NCI-H446 treated with DMSO at 0.1 percent for 48 hours (cell line): Measurements from ENCODE around the gene TBCEL.
"Not testable (repeated sequence)": the region's sequence is repeated elsewhere in the genome, so short reads cannot be mapped to it uniquely, and the experiment has no call there.

Experiments
- DNase-seq: peaks from one replicate; lab custom pipeline; 2025; lab: John Stamatoyannopoulos, UW

TBCEL gene, protein sequence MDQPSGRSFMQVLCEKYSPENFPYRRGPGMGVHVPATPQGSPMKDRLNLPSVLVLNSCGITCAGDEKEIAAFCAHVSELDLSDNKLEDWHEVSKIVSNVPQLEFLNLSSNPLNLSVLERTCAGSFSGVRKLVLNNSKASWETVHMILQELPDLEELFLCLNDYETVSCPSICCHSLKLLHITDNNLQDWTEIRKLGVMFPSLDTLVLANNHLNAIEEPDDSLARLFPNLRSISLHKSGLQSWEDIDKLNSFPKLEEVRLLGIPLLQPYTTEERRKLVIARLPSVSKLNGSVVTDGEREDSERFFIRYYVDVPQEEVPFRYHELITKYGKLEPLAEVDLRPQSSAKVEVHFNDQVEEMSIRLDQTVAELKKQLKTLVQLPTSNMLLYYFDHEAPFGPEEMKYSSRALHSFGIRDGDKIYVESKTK

DNA sequence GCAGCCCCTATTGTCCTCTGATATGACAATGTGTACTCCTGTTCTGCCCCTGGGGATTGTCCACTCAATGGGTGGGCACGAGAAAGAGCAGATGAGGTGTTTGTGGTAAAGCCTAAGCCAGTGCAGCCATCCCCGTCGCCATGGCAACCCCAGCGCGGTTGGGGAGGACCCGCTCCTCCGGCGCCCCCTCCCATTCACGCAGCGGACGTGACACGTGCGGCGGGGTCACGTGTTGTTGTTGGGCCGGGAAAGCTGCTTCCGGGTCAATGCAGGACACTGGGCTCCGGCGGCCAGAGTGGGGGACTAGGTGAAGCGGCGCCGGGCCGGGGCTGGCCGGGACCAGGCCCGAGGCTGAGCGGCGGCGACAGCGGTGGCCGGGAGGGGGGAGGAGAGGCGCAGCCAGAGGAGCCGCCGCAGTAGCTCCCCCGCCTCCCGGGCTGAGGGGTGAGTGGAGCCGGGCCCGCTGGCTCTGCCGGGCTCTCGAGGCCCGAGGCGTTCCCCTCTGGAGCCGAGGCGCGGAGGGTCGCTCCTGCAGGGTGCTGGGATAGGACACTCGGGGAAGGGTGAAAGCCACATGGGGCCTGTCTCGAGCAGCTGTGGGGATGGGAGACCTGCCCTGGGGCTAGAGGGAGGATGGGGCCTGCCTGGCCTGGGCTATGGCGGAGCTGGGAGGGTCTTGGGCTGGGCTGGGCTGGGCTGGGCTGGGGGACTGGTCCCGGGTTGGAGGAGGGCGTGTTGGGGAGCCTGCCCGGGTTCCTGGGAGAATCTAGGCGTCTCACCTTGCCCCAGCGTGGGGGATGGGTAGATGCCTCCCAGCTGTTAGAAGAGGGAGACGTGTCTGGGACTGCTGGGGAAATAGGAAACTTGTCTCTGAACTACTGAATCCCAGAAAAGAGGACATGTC, at the start of gene TBCEL:
Gene TBCEL (plus strand): TSS at position 255 of the 904 bp plus-strand sequence. CDS start 21,589 bp downstream, outside the sequence.
- DNase-seq: peak; percentile 72

DNA sequence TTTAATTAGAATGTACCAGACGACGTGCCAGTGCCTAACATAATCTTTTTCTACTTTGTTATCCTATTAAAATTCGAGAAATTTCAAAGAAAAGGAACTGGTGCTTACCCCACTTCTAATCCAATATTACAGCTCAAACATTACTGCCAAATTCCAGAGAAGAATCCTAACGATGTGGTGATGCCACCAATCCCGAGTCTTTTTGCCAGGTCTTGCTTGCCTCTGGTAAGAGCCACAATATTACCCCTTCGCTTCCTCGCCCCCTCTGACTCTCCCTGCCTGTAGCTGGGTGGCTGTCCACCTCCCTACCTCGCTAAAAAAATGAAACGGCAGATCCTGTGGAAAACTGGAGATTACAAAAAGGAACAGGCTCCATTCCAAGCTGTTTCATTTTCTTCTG, 49.4 kb upstream of the TBCEL start:
- peak; percentile 5 for DNase-seq

DNA sequence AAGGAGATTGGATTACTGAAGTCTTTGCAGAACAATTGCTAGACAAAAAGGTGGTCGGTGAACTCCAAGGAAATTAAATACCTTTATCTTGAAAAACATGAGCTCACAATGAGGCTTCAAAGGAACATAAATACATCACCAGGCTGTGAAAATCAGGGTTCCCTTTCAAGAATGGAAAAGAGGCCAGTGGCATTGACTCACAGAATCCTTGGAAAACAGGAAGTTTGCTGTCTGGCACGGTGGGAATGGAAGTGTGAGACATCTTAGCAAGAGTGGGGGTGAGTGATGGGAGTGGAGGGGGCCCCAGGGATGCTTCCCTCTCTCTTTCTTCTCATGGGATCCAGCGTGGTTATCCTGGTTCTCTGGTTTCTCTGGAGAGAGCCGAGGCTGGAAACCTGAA, 48.9 kb upstream of the TBCEL start:
- no peak for DNase-seq

DNA sequence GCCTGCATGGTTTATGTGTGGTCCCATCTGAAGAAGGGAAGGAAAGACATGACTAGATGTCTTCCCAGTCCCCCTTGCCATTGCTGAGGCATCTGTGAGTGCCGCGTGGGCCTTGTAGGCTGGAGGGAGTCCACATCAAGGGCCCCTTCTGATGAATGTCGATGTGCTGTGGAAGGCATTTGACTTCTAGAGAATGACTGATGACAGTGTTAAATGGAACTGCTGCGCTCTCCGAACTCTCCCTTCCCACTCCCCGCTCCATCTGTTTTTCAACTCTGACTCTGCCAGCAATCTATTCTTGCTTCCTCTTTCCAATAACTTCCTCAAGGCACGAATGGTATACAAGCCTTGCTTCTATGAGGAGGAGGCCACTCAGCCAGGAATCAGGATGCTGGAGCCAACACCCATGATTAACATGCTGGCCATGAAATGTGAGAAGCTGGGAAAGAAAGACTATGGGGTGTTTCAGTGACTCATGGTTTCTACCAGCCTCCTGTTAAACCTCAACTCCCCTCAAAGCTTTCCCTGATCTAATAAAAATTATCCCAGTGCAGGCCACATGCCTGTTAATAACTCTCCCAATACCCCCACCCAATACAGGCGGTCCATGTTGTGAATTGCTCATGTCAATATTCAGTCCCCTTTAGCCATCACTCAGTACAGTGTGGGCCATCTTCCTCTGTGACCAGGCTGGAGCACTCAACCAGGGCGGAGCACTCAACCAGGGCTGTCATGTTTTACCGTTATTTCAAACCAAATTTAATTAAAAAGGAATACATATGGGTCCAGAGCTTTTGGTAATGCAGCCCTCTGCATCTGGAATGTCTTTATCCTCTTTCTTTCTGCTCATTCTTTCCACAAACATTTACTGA, 46.4 kb upstream of the TBCEL start:
- DNase-seq: peak; percentile 90

DNA sequence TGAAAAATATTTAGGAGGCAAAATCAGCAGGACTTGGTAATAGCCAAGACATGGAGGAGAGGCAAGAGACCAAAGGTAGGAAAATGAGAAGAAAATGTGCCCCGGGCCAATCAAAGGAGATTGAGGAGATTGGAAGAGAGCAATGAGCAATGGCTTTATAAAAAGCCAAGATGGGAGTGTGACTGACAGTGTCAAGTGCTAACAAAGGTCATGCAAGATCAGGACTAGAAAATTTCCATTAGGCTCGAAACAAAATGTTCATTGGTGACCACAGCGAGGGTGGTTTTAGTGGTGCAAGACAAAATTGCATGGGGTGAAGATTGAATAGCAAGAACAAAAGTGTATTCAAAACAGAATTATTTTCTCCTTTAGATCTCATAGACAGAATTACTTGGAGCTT, 45.2 kb upstream of the TBCEL start:
- no peak for DNase-seq

DNA sequence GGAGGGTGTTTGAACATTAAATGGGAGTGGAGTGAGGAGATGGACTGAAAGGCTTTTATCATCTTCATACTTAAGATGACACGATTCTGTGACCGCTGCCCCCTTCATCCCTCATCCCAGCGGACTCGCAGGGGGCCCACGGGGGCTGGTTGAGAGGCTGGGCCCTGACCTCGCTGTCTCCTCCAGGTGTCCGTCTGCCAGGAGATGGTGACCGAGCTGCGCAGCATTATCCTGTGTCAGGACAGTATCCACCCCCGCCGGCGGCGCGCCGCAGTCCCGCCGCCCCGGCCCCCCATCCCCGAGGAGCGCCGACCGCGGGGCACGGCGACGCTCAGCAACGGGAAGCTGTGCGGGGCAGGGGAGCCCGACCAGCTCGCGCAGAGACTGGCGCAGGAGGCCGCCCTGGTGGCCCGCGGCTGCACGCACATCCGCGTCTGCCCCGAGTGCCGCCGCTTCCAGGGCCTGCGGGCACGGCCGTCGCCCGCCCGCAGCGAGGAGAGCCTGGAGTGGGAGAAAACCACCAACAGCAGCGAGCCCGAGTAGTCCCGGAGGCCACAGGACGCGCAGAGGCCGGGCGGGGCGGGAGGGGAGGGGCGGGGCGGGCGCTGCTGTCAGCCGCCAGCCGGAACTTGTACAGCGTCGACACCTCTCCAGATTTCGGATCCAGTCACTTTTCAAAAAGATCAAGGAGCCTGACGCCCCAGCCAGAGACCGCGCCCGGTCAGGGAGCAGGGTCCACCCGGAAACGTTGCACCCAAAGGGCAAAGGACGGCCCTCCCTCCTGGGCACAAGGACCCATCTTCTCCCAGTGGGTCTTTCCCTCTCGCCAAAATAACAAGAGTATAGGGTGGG, 38.0 kb upstream of the TBCEL start:
- DNase-seq: no peak

DNA sequence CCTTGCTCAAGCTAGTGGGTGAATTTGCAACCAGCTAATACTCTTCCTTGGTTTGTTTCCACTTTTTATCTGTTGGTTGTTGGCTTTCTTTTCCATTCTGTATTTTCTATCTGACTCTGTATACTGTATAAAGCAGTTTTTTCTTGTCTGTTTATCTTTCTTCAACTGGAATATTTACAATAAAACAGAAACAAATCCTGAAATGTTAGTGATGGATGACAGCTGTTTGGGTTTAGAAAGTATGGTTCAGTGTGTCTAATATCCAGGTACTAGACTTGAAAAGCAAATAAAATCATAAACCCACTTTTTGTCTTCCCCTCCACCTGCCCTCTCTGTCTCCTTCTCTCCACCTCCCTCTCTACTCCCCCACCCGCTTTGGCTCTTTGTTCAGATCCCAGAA, 35.3 kb upstream of the TBCEL start:
- DNase-seq: no peak

DNA sequence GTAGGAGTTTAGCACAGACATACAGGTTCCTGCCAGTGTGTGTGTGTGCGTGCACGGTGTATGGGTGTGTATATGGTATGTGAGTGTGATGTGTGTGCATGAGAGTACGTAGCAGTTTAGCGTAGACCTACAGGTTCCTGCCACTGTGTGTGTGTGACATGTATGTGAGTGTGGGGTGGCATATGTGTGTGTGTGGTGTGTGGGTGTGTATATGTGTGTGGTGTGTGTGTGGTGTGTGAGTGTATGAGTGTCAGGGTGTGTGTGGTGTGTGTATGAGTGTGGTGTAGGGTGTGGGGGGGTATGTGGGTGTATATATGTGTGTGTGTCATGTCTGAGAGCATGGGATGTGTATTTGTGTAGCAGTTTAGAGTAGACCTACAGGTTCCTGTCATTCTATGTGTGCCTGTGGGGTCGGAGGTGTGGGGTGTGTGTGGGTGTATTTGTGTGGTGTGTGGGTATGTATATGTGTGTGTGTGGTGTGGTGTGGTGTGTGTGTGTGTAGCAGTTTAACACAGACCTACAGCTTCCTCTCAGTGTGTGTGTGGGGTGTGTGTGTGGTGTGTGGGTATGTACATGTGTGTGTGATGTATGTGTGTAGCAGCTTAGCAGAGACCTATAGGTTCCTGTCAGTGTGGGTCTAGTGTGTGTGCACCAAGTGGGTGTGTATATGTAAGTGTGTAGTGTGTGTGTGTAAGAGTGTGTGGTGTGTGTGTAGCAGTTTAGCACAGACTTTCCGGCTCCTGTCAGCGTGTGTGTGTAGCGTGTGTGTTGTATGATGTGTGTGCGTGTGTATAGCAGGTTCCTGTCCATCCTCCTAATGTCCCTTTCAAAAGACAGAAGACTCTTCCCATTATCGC, 31.8 kb upstream of the TBCEL start:
- DNase-seq: no peak

DNA sequence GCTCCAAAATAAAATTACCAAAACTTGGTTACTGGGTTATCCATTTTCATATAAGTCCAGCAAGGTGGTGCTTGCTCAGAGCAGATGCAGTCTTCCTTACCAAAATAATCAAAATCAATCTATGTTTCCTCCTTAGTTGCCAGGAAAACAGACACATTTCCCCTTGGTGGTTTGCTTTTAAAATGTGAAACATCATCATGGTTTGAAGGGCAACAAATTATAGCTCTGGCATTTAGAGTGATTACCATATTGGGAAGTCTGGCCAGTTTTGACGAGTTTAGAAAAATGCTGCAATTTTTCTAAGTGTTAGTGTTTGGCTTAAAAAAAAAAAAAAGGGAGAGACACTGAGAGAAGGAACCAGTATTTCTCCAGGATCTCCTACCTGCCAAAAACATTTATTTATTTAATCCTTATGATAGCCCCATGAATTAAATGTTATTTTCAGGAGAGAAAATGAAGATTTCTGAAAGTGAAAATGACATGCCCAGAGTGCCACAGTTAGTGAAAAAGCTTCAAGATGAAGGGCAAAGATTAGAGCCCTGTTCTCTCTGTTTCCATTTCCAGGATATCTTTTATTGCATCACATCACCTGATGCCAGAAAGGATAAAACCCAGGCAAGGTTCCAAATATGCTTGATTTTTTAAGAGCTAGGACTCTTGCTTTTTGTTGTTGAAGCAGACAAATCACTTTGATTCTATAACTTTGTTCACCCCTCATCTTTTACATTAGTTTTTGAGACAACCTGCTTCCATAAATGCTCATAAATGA, 29.6 kb upstream of the TBCEL start:
- DNase-seq: no peak

DNA sequence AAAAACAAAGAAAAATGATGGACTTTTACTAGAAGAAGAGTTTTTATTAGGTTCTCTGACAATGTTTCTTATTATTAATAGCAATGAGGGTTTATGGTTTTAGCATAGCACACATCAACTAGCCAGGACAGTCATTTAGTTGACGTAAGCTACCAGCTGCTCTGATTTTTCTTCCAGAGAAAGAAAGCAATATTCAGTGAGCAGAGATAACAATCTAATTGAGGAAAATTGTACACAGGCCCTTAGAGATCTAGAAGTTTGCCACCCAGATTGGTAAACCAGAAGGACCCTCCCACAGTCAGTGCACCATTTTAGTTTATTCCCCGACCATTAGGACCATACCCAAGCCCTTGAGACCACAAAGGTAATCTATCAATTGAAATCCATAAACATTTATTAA, 28.7 kb upstream of the TBCEL start:
- no peak for DNase-seq

DNA sequence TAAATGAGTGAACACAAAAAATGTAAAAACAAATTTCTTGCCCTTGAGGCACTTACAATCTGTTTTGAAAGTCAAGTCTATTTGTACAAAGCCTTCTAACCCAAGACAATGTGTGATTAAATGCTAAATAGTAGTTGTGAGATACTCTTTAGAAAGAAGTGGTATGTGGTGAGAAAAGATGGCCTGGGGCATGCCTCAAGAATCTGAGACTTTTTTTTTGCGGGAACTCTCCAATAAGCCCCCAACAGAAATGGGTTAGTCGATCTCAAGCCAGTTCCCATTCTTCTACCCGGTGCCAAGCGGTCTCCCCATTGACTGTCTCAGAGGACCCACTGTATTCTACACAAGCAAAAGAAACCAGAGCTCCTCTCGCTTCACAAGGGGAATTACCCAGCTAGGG, 26.9 kb upstream of the TBCEL start:
- DNase-seq: no peak

DNA sequence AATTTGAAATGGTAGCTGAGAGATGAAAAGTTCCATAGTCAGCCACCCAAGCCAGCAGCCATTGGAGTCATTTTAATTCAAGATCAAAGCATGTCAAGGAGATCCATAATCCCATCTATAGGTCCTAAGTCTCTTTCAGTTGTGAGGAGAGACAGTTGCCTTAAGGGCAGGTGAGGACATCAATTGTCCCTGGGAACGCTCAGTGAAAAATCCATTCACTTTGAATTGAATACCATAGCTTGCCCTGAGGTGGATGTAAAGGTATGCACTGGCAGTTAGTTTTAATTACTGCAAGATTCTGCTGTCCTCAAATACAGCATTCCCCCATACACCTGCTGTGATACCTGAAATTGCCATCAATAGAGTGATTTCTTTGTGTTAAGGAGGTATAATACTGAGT, 25.3 kb upstream of the TBCEL start:
- DNase-seq: no peak

DNA sequence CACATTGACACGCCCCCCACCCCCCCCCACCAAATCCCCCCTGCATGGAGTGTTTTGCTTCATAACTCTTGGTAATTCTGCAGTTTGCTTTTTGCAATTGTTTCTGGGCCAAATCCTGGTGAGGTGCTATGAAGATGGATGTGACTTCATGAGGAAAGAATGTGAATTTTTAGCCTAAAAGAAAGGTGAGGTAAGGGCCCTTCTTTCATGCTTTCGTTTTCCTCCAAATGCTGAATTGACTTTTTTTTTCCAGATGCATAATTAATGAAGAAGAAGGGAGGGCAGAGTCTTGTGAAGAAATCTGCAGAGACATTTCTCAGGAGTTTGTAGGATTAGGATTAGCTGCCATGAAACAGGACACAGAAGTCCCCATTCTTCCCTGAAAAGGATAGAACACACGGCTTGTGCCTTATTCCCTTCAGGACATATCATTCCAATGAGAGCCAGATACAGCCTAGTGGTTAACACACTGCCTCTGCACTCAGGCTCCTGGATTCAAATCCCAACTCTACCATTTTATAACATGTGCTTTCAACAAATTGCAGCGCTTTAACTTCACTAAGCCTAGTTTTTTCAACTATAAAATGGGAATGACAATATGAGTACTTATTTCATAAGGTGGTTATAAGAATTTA, 19.6 kb upstream of the TBCEL start:
- DNase-seq: no peak

DNA sequence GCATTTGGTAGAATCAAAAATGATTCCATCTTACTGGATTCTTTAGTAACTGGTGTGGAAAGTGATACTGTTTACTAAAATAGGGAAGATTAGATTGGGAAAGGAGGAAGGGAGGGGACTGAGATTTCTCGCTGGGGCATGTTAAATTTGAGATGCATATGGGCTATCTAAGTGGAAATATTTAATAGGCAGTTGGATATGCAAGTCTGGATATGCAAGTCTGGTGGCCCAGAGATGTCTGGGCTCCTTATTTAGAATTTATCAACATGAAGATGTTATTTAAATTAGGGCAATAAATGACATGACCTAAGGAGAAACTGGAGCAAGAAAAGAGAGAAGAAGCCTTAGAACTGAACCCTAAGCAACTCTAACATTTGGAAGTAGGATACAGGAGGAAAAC, 17.0 kb upstream of the TBCEL start:
- DNase-seq: no peak

DNA sequence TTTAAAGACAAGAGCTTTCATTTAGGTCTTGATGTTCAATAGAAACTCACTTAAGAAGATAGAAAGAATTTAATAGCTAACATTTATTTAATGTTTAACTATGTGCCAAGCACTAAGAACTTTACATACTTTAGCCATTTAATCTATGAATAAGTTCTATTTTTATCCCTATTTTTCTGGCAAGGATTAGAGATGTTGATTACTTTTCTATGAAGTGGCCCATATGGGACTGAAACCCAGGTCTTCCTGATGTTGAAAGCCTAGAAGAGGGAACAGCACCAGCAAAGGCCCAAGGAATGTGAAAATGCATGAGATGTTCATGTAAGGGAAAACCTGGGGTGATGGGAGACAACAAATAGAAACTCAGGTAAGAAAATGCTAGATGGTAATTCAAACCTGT, 15.4 kb upstream of the TBCEL start:
- DNase-seq: no peak

DNA sequence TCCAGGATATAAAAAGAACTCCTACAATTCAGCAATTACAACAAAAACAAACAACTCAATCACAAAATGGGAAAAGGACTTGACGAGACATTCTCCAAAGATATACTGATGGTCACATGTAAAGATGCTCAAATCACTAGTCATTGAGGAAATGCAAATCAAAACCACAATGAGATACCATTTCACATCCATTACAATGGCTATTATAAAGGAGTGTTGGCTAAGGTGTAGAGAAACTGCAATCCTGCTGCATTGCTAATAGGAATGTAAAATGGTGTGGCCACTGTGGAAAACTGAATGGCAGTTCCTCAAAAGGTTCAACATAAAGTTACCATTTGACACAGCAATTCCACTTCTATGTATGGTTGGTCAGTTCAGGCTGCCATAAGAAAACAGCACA, 11.8 kb upstream of the TBCEL start:
- DNase-seq: no peak

DNA sequence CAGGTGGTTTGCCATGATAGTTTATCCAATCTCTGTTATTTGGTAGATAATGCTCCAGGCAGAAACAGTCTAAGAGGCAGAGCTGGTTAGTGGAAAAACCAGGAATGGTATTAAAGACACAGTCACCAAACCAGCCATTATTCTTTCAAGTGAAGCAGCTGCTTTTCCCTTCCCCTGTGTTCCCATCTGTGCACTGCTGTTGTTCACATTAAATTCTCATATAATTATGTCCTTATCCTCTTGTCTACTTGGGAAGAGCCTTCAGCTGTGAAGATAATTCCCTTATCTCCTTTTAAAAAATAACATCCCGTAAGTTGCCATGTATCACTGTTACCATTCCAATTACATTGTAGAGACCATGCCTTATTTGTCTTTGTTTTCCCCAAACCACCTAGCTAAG, 5.2 kb upstream of the TBCEL start:
- DNase-seq: no peak

DNA sequence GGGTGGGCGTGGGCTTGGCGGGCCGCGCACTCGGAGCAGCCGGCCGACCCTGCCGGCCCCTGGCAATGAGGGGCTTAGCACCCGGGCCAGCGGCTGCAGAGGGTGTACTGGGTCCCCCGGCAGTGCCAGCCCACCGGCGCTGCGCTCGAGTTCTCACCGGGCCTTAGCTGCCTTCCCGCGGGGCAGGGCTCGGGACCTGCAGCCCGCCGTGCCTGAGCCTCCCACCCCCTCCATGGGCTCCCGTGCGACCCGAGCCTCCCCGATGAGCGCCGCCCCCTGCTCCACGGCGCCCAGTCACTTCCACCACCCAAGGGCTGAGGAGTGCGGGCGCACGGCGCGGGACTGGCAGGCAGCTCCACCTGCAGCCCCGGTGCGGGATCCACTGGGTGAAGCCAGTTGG, 2.2 kb upstream of the TBCEL start:
- not testable (repeated sequence) for DNase-seq

DNA sequence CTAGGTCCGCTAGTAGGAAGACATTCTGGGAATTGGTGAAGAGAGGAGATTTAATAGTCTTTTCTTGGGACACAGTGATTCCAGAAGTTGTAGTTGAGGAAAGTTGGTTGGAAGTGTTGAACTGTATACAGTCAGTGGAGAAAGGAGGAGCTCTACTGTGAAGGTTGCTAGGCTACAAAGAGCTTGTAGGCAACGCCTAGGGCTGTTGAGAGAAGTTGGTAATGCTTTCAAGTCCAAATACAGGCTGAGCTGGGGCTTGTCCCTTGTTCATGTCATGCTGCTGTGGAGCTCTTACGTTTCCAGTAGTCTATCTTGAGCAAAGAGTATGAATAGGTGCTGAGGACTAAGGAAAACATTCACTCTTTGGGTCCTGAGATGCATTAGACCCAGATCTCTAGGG, 1.1 kb downstream of the TBCEL start:
- DNase-seq: no peak
